CD14-positive monocyte (primary cell): ENCODE results near the gene CLDN9. TPM values are rescaled to one million over a fixed set of nuclear protein-coding genes. Genes with fewer than 3 reads are reported as not detected.
A peak's percentile ranks its signal among the peaks of the same experiment; 100 is the strongest.

Experiments
- DNase-seq, 3 donors: peaks; one replicate each; pipeline ENCODE4 v3.0.0-alpha.2; 2011 to 2022
- H2AFZ ChIP-seq: 2 replicates; pipeline ENCODE4 v1.6.0; 2012; ENCODE audit warnings: mild to moderate bottlenecking, low read depth, low read length, inconsistent platforms; ENCODE audit not compliant: insufficient read depth, poor library complexity, severe bottlenecking
- H3K27ac ChIP-seq, 2 donors: 1 replicate in 1 of 2; 2 replicates in 1 of 2; pipeline ENCODE4 v1.5.1; 2012 to 2013; ENCODE audit warnings: low read length in 2 of 2, control low read depth in 1 of 2, inconsistent platforms in 1 of 2, low read depth in 1 of 2, mild to moderate bottlenecking in 1 of 2
- H3K27me3 ChIP-seq, 2 donors: one replicate each; pipeline versions ENCODE4 v1.6.0 to v1.6.1; 2011 to 2013; ENCODE audit warnings: low read length in 2 of 2; ENCODE audit not compliant: control insufficient read depth in 2 of 2, insufficient read depth in 2 of 2
- H3K36me3 ChIP-seq, 2 donors: replicated peaks in 1 of 2; 1 replicate in 1 of 2; 2 replicates in 1 of 2; pipeline versions ENCODE4 v1.5.1 to v1.6.1; 2012 to 2013; ENCODE audit warnings: low read length in 2 of 2, control low read depth in 1 of 2, inconsistent platforms in 1 of 2, mild to moderate bottlenecking in 1 of 2; ENCODE audit not compliant: insufficient read depth in 2 of 2, control insufficient read depth in 1 of 2
- H3K4me1 ChIP-seq, 2 donors: 1 replicate in 1 of 2; 2 replicates in 1 of 2; pipeline versions ENCODE4 v1.5.1 to v1.6.1; 2012 to 2013; ENCODE audit warnings: low read length in 2 of 2, control low read depth in 1 of 2, inconsistent platforms in 1 of 2, mild to moderate bottlenecking in 1 of 2, moderate library complexity in 1 of 2; ENCODE audit not compliant: insufficient read depth in 2 of 2, control insufficient read depth in 1 of 2
- H3K4me2 ChIP-seq: replicated peaks from 2 replicates; pipeline ENCODE3; 2012; ENCODE audit warnings: low read length, moderate library complexity, mild to moderate bottlenecking; ENCODE audit not compliant: poor library complexity, severe bottlenecking; ENCODE audit errors: extremely low read depth
- H3K4me3 ChIP-seq, 3 experiments: fragments of 200-600 bp in 1 of 3; sonication (generic) in 1 of 3; replicated peaks in 1 of 3; 1 replicate in 2 of 3; 2 replicates in 1 of 3; pipeline ENCODE4 v1.5.1; 2011 to 2013; ENCODE audit warnings: low read length in 3 of 3, mild to moderate bottlenecking in 3 of 3, control low read depth in 2 of 3, low read depth in 2 of 3, inconsistent platforms in 1 of 3, moderate library complexity in 1 of 3
- H3K79me2 ChIP-seq: 2 replicates; pipeline ENCODE4 v1.6.0; 2012; ENCODE audit warnings: mild to moderate bottlenecking, control low read depth, inconsistent platforms, low read length, moderate library complexity; ENCODE audit not compliant: insufficient read depth
- H3K9ac ChIP-seq: 2 replicates; pipeline ENCODE4 v1.6.0; 2017; ENCODE audit warnings: low read length, mild to moderate bottlenecking; ENCODE audit not compliant: insufficient read depth, poor library complexity, severe bottlenecking
- H3K9me3 ChIP-seq, 2 donors: replicated peaks in 1 of 2; 1 replicate in 1 of 2; 2 replicates in 1 of 2; pipeline versions ENCODE4 v1.5.1 to v1.6.1; 2012 to 2013; ENCODE audit warnings: low read length in 2 of 2, control low read depth in 1 of 2; ENCODE audit not compliant: control insufficient read depth in 1 of 2, insufficient read depth in 1 of 2
- H4K20me1 ChIP-seq: 2 replicates; pipeline ENCODE4 v1.6.0; 2012; ENCODE audit warnings: mild to moderate bottlenecking, low read length, control low read depth, moderate library complexity; ENCODE audit not compliant: insufficient read depth
- H3K27ac Mint-ChIP-seq, 7 donors: one replicate each; pipeline ENCODE4 v1.8.0; 2020; ENCODE audit warnings: mild to moderate bottlenecking in 7 of 7, mixed read lengths in 7 of 7, moderate library complexity in 6 of 7, inconsistent platforms in 2 of 7
- H3K27me3 Mint-ChIP-seq, 3 donors: one replicate each; pipeline ENCODE4 v1.8.0; 2021 to 2022; ENCODE audit warnings: low read depth in 3 of 3, mild to moderate bottlenecking in 3 of 3, mixed read lengths in 3 of 3, moderate library complexity in 3 of 3, inconsistent platforms in 1 of 3
- H3K36me3 Mint-ChIP-seq, 2 donors: one replicate each; pipeline ENCODE4 v1.8.0; 2020; ENCODE audit warnings: mixed read lengths in 2 of 2, inconsistent platforms in 1 of 2, mild to moderate bottlenecking in 1 of 2
- H3K4me1 Mint-ChIP-seq: one replicate; pipeline ENCODE4 v1.8.0; 2020; ENCODE audit warnings: mild to moderate bottlenecking, mixed read lengths
- H3K4me3 Mint-ChIP-seq, 2 donors: one replicate each; pipeline ENCODE4 v1.8.0; 2020; ENCODE audit warnings: mild to moderate bottlenecking in 2 of 2, mixed read lengths in 2 of 2, moderate library complexity in 1 of 2
- H3K9me3 Mint-ChIP-seq, 7 donors: one replicate each; pipeline ENCODE4 v1.8.0; 2020 to 2022; ENCODE audit warnings: mixed read lengths in 7 of 7, mild to moderate bottlenecking in 6 of 7, moderate library complexity in 6 of 7, inconsistent platforms in 2 of 7
- CTCF ChIP-seq: fragments of 200-600 bp; IDR thresholded peaks from one replicate; pipeline ENCODE4 v1.8.0; 2022; ENCODE audit warnings: antibody characterized with exemption, mild to moderate bottlenecking
- WGBS: methylation state at CpG from one replicate; pipeline ENCODE4 v1.1.5; 2013; ENCODE audit warnings: missing lambda C conversion rate; ENCODE audit not compliant: insufficient coverage; 5-methylcytosine and 5-hydroxymethylcytosine counted together
- intact Hi-C, 2 donors: fragments of 100-400 bp; cut with micrococcal nuclease; formaldehyde crosslinking; loops; one replicate each; pipeline versions ENCODE4 v1.15.0 to v1.15.1; 2023
- polyA plus RNA-seq, 3 donors: library from polyadenylated mRNA; depleted of rRNA in 1 of 3; unstranded in 2 of 3; stranded (reverse) in 1 of 3; fragments of 300-500 nt in 2 of 3; fragments of >200 nt in 1 of 3; fragmentation: Illumina TruSeq in 2 of 3; gene quantifications; 1 replicate in 2 of 3; 2 replicates in 1 of 3; pipeline ENCODE4 v1.2.3, GENCODE V29; 2012 to 2021

CLDN9 gene
- polyA plus RNA-seq, 3 donors = 2.1 TPM; not detected in 2

DNA sequence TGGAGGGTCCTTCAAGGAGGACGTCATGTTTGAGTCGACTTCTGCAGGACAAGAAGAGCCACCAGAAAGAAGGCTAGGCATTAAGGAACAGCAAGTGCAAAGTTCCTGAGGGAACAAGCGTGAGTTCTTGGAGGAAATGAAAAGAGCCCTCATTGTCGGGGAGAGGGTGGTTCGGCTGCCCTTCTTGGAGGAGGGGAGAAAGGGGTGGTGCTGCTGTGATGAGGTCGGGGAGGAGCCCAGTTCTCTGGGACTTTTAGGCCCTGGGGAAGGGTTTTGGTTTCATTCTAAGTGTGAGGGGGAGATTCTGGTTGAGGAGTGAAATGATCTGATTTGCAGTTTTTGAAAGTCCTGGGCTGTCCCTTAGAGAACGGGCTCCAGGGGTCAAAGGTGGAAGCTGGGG lies 19.9 kb downstream of the CLDN9 start:
- H3K4me2 ChIP-seq = no peak overlapping the region
- WGBS = 31% methylated on average over 7 of the region's 7 CpGs
- H3K27me3 ChIP-seq = peaks cover 48 to 90% of the 10 kb centered on the region in 2 donors
- peaks cover 13% of the 10 kb centered on the region for H4K20me1 ChIP-seq
- no peaks in the 10 kb centered on the region for H3K79me2 ChIP-seq
- no peak overlapping the region for H3K27ac ChIP-seq
- no peak overlapping the region for H2AFZ ChIP-seq
- H3K9ac ChIP-seq = no peak overlapping the region
- intact Hi-C loops = loop anchor here in 1 of 2 donors (5.0 kb wide), 1 partner anchor 35 kb away; no protein-coding TSS in a partner anchor
- TF ChIP-seq CTCF = no peak
- Mint-ChIP-seq H3K27ac (no peak overlapping the region), H3K36me3 (peaks cover 11 to 23% of the 10 kb centered on the region in 2 donors), H3K4me3 (peak overlapping the region in 1 of 2 donors; percentile 82), H3K9me3 (peaks cover 3 to 48% (median 21%) of the 10 kb centered on the region in 7 donors), H3K4me1 (peaks cover 37% of the 10 kb centered on the region), H3K27me3 (peaks cover 74 to 93% (median 91%) of the 10 kb centered on the region in 3 donors)
- no peaks in the 10 kb centered on the region for H3K36me3 ChIP-seq
- H3K4me3 ChIP-seq = no peak overlapping the region
- no peak for DNase-seq
- peaks cover 23 to 42% of the 10 kb centered on the region in 2 donors for H3K4me1 ChIP-seq
- peaks cover 0 to 22% of the 10 kb centered on the region in 2 donors for H3K9me3 ChIP-seq

DNA sequence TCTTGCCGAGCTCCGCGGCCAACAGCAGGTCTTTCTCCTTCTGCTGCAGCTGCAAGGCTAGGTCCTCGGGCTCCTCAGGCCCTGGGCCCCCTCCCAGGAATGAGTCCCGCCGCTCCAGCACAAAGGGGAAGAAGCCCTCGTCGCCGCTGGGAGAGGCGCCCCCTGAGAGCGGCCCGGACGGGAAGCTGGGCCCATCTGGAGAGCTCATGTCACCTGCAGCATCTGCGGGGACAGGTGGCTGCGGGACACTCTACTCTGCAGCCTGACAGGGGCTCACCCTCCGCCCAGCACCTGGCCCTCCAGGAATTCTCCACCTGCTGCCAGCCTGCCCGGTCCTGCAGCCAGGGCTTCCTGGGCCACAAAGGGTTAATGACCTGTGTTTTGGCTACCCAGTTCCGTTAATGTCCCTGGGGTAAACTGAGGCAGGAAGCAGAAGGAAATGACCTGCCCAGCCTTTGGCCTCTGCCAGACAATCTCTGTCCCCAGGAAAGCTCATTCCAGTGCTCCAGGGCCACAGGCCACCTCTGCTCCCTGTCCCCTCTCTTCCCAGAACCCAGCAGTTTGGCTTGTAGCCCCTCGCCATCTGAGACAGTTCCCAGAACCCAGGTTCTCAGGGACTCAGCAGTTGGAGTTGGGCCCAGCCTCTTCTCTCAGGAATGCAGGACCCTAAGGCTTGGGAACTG lies 22.7 kb downstream of the CLDN9 start:
- Mint-ChIP-seq H3K4me3 (peak overlapping the region in 1 of 2 donors; percentile 88), H3K4me1 (peaks cover 17% of the 10 kb centered on the region), H3K36me3 (peaks cover 8 to 15% of the 10 kb centered on the region in 2 donors), H3K27me3 (peaks cover 74 to 98% (median 93%) of the 10 kb centered on the region in 3 donors), H3K9me3 (peaks cover 3 to 39% (median 14%) of the 10 kb centered on the region in 7 donors), H3K27ac (no peak overlapping the region)
- Histone ChIP-seq H3K27ac (no peak overlapping the region), H3K4me2 (no peak overlapping the region), H3K27me3 (peaks cover 45 to 96% of the 10 kb centered on the region in 2 donors), H3K9me3 (peaks cover 0 to 24% of the 10 kb centered on the region in 2 donors), H2AFZ (no peak overlapping the region), H3K79me2 (no peaks in the 10 kb centered on the region), H4K20me1 (no peaks in the 10 kb centered on the region), H3K4me1 (peaks cover 7 to 17% of the 10 kb centered on the region in 2 donors), H3K36me3 (no peaks in the 10 kb centered on the region), H3K4me3 (no peak overlapping the region), H3K9ac (no peak overlapping the region)
- WGBS = 23% methylated on average over 19 of the region's 19 CpGs
- intact Hi-C loops = no loop called here
- DNase-seq = no peak
- TF ChIP-seq CTCF = no peak
